GM21717 (cell line): ENCODE measurements around the gene NCOA7.
"Not testable (repeated sequence)": the region's sequence is repeated elsewhere in the genome, so short reads cannot be mapped to it uniquely, and the experiment has no call there.

Experiments
- ATAC-seq: cut with Tn5 transposase; IDR thresholded peaks from one replicate; pipeline ENCODE4 v1.9.1; 2021; ENCODE audit warnings: mild to moderate bottlenecking, moderate library complexity; ENCODE audit not compliant: unreplicated experiment

The NCOA7 gene

GRCh38 chr6:125753218-125753936, 37.4 kb upstream of the NCOA7 start:
- ATAC-seq, result no peak

GRCh38 chr6:125753937-125754259, 36.9 kb upstream of the NCOA7 start:
- ATAC-seq, result no peak

- ATAC-seq, result no peak
Measured at GRCh38 chr6:125754566-125754965, 36.2 kb upstream of the NCOA7 start.

GRCh38 chr6:125759184-125759902, 31.4 kb upstream of the NCOA7 start:
- ATAC-seq, result no peak

- no peak for ATAC-seq
Measured at GRCh38 chr6:125759959-125760457, 30.8 kb upstream of the NCOA7 start.

- no peak for ATAC-seq
Measured at GRCh38 chr6:125764121-125764671, 26.6 kb upstream of the NCOA7 start.

GRCh38 chr6:125765944-125766343, 24.8 kb upstream of the NCOA7 start:
- ATAC-seq, result no peak

GRCh38 chr6:125766641-125767040, 24.1 kb upstream of the NCOA7 start:
- ATAC-seq, result no peak

GRCh38 chr6:125769147-125769783, 21.5 kb upstream of the NCOA7 start:
- no peak for ATAC-seq

GRCh38 chr6:125773387-125774341, 17.1 kb upstream of the NCOA7 start:
- peak; percentile 50 for ATAC-seq

GRCh38 chr6:125776107-125776826, 14.5 kb upstream of the NCOA7 start:
- not testable (repeated sequence) for ATAC-seq

GRCh38 chr6:125779924-125780539, 10.7 kb upstream of the NCOA7 start:
- peak; percentile 81 for ATAC-seq

GRCh38 chr6:125780540-125781313, 10.0 kb upstream of the NCOA7 start:
- peak; percentile 77 for ATAC-seq

- peak; percentile 47 for ATAC-seq
Measured at GRCh38 chr6:125781314-125781868, 9.4 kb upstream of the NCOA7 start.

- no peak for ATAC-seq
Measured at GRCh38 chr6:125784365-125784764, 6.4 kb upstream of the NCOA7 start.

- no peak for ATAC-seq
Measured at GRCh38 chr6:125787791-125788190, 3.0 kb upstream of the NCOA7 start.

GRCh38 chr6:125789167-125789566, 1.6 kb upstream of the NCOA7 start:
- ATAC-seq, result no peak
